Measurements from ENCODE around the gene SAFB2. TPM values are rescaled to one million over a fixed set of nuclear protein-coding genes. Genes with fewer than 3 reads are reported as not detected.

SAFB2 gene
- total and polyA plus RNA-seq, 2 of the 13 experiments (the other 11 are each of a cell fraction or from before 2014, with no cell fraction given), result 11.2 to 31.5 TPM

DNA sequence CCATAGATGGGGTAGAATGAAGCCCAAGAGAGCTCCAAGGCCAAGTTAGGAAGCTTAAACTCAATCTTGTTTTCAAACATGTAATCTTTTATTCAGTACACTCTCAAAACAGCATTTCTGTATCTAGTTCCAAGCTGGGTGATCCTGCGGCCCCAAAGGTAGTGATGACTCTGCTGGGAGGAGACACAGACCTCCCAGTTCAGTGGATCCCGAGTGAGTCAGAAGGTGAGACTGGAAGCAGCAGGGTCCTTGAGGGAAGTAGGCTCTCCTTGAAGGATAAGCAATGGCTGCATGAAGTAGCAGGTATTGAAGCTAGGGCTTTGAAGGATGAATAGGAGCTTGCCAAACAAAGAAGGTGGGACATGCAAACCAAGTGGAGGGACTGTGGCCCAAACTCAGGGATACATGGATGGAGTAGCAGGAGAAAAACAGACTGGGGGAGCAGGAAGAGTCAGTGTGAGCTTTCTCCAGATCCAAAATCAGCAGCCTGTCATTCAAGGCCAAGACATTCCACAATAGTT is 64.4 kb downstream of the SAFB2 start:
- Histone ChIP-seq H3K27ac (ENCODE audit: extremely low read length, insufficient read depth, low read length) (no peak overlapping the region), H3K79me2 (ENCODE audit: insufficient read depth, low read length) (no peaks in the 10 kb centered on the region), H3K36me3 (replicated peaks in 1 of 2; ENCODE audit: control insufficient read depth in 1 of 2, insufficient read depth in 2 of 2, low read length in 2 of 2) (no peaks in the 10 kb centered on the region), H3K27me3 (ENCODE audit: control insufficient read depth in 1 of 2, insufficient read depth in 2 of 2, low read length in 2 of 2) (peaks cover 0 to 6% of the 10 kb centered on the region in 2 experiments; a peak in 2 of 5 replicates), H3K9me3 (ENCODE audit: low read length) (peaks cover 7% of the 10 kb centered on the region), H3K4me3 (replicated peaks in 1 of 3; ENCODE audit: insufficient read depth in 1 of 3, low read depth in 2 of 3, low read length in 3 of 3) (no peak overlapping the region), H3K4me1 (ENCODE audit: insufficient read depth, low read length) (no peaks in the 10 kb centered on the region), H3K9ac (ENCODE audit: insufficient read depth, low read depth, low read length) (no peak overlapping the region), H3K4me2 (ENCODE audit: low read depth, low read length) (no peak overlapping the region), H2AFZ (ENCODE audit: low read length) (no peak overlapping the region), H4K20me1 (ENCODE audit: insufficient read depth, low read length) (no peaks in the 10 kb centered on the region)
- WGBS (ENCODE audit: low lambda C conversion rate), result 58% methylated on average over 2 of the region's 2 CpGs
- no TSS peak for BruUV-seq (replicated peaks)
- DNase-seq (ENCODE audit: low spot score) (no peak), FAIRE-seq (no peak), ATAC-seq (no peak)
- in situ Hi-C loops (cut with HindIII; ENCODE audit: extremely low pct_ligation_motif_present, low pct_unique_long_range_greater_than_20kb) (no loop called here), intact Hi-C loops (cut with micrococcal nuclease; ENCODE audit: unreplicated experiment) (no loop called here)
- CTCF ChIA-PET (ENCODE audit: low intra/inter-chr PET ratio, low total read pairs), result no interaction called here
- POLR2A ChIA-PET, result no interaction called here
- TF ChIP-seq ZFAT (CRISPR knock-in tag; conservative IDR thresholded peaks at IDR 0.05), result no peak
- TF ChIP-seq, protein P1, sequence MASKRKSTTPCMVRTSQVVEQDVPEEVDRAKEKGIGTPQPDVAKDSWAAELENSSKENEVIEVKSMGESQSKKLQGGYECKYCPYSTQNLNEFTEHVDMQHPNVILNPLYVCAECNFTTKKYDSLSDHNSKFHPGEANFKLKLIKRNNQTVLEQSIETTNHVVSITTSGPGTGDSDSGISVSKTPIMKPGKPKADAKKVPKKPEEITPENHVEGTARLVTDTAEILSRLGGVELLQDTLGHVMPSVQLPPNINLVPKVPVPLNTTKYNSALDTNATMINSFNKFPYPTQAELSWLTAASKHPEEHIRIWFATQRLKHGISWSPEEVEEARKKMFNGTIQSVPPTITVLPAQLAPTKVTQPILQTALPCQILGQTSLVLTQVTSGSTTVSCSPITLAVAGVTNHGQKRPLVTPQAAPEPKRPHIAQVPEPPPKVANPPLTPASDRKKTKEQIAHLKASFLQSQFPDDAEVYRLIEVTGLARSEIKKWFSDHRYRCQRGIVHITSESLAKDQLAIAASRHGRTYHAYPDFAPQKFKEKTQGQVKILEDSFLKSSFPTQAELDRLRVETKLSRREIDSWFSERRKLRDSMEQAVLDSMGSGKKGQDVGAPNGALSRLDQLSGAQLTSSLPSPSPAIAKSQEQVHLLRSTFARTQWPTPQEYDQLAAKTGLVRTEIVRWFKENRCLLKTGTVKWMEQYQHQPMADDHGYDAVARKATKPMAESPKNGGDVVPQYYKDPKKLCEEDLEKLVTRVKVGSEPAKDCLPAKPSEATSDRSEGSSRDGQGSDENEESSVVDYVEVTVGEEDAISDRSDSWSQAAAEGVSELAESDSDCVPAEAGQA (IDR thresholded peaks at IDR 0.05; ENCODE audit: low read depth), result no peak
- TF ChIP-seq, protein P1 (CRISPR knock-in tag; IDR thresholded peaks at IDR 0.05; ENCODE audit: borderline replicate concordance), result no peak
- no peak for TF ChIP-seq MAFG (CRISPR knock-in tag; IDR thresholded peaks at IDR 0.05)
- TF ChIP-seq ZC3H13 (CRISPR knock-in tag; IDR thresholded peaks at IDR 0.05), result no peak
- TF ChIP-seq, protein P2, sequence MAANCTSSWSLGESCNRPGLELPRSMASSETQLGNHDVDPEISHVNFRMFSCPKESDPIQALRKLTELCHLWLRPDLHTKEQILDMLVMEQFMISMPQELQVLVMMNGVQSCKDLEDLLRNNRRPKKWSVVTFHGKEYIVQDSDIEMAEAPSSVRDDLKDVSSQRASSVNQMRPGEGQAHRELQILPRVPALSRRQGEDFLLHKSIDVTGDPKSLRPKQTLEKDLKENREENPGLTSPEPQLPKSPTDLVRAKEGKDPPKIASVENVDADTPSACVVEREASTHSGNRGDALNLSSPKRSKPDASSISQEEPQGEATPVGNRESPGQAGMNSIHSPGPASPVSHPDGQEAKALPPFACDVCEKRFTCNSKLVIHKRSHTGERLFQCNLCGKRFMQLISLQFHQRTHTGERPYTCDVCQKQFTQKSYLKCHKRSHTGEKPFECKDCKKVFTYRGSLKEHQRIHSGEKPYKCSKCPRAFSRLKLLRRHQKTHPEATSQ (CRISPR knock-in tag; IDR thresholded peaks at IDR 0.05; ENCODE audit: borderline replicate concordance), result no peak
- no peak for TF ChIP-seq ZBTB38 (CRISPR knock-in tag; IDR thresholded peaks at IDR 0.05)
- TF ChIP-seq, protein P3, sequence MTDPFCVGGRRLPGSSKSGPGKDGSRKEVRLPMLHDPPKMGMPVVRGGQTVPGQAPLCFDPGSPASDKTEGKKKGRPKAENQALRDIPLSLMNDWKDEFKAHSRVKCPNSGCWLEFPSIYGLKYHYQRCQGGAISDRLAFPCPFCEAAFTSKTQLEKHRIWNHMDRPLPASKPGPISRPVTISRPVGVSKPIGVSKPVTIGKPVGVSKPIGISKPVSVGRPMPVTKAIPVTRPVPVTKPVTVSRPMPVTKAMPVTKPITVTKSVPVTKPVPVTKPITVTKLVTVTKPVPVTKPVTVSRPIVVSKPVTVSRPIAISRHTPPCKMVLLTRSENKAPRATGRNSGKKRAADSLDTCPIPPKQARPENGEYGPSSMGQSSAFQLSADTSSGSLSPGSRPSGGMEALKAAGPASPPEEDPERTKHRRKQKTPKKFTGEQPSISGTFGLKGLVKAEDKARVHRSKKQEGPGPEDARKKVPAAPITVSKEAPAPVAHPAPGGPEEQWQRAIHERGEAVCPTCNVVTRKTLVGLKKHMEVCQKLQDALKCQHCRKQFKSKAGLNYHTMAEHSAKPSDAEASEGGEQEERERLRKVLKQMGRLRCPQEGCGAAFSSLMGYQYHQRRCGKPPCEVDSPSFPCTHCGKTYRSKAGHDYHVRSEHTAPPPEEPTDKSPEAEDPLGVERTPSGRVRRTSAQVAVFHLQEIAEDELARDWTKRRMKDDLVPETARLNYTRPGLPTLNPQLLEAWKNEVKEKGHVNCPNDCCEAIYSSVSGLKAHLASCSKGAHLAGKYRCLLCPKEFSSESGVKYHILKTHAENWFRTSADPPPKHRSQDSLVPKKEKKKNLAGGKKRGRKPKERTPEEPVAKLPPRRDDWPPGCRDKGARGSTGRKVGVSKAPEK (CRISPR knock-in tag; IDR thresholded peaks at IDR 0.05; ENCODE audit: borderline replicate concordance), result no peak
- no peak for TF ChIP-seq POGZ (CRISPR knock-in tag; IDR thresholded peaks at IDR 0.05)
- TF ChIP-seq ZSCAN25 (CRISPR knock-in tag; IDR thresholded peaks at IDR 0.05), result no peak
- no peak for TF ChIP-seq SNAPC2 (CRISPR knock-in tag; IDR thresholded peaks at IDR 0.05)
- TF ChIP-seq ZNF891 (CRISPR knock-in tag; IDR thresholded peaks at IDR 0.05), result no peak
- no peak for TF ChIP-seq ZBTB7A (CRISPR knock-in tag; IDR thresholded peaks at IDR 0.05)
- TF ChIP-seq RFXANK (CRISPR knock-in tag; IDR thresholded peaks at IDR 0.05), result no peak
- no peak for TF ChIP-seq ZNF709 (CRISPR knock-in tag; IDR thresholded peaks at IDR 0.05)
- no peak for TF ChIP-seq KDM1A (CRISPR knock-in tag; IDR thresholded peaks at IDR 0.05)
- TF ChIP-seq ISL2 (CRISPR knock-in tag; IDR thresholded peaks at IDR 0.05), result no peak
